Dedifferentiated amniotic fluid mesenchymal stem cell (primary cell): ENCODE results near the gene IFFO2.

ENCODE experiments used
- DNase-seq: peaks from one replicate; pipeline ENCODE4 v3.0.0-alpha.2; 2016; ENCODE audit errors: extremely low spot score

IFFO2 gene

GRCh38 chr1:18919197-18919905, 37.1 kb downstream of the IFFO2 start:
- DNase-seq: no peak

GRCh38 chr1:18918417-18918816, 38.1 kb downstream of the IFFO2 start:
- DNase-seq: no peak

GRCh38 chr1:18917071-18917799, 39.2 kb downstream of the IFFO2 start:
- DNase-seq: no peak

- DNase-seq: no peak
Observed at GRCh38 chr1:18915341-18915740, 41.1 kb downstream of the IFFO2 start.

- peak; percentile 44 for DNase-seq
Observed at GRCh38 chr1:18913065-18913835, 43.2 kb downstream of the IFFO2 start.

GRCh38 chr1:18912550-18912949, 43.9 kb downstream of the IFFO2 start:
- DNase-seq: no peak

- DNase-seq: no peak
Observed at GRCh38 chr1:18908911-18909771, 47.3 kb downstream of the IFFO2 start.

GRCh38 chr1:18907917-18908845, 48.3 kb downstream of the IFFO2 start:
- DNase-seq: no peak

GRCh38 chr1:18907021-18907916, 49.2 kb downstream of the IFFO2 start:
- peak; percentile 67 for DNase-seq

GRCh38 chr1:18903291-18903756, 53.2 kb downstream of the IFFO2 start:
- DNase-seq: no peak

GRCh38 chr1:18902523-18903290, 53.8 kb downstream of the IFFO2 start, which contains the start of gene ALDH4A1:
TSS of gene ALDH4A1 (minus strand) at chr1:18902555. CDS start at chr1:18902523, 32 bp downstream.
- peak; percentile 99 for DNase-seq

- DNase-seq: no peak
Observed at GRCh38 chr1:18901952-18902522, 54.4 kb downstream of the IFFO2 start.

GRCh38 chr1:18901147-18901951, 55.1 kb downstream of the IFFO2 start:
- DNase-seq: no peak

- peak; percentile 53 for DNase-seq
Observed at GRCh38 chr1:18900303-18900841, 56.1 kb downstream of the IFFO2 start.

- no peak for DNase-seq
Observed at GRCh38 chr1:18899363-18900049, 57.0 kb downstream of the IFFO2 start.

- no peak for DNase-seq
Observed at GRCh38 chr1:18898567-18898966, 57.9 kb downstream of the IFFO2 start.
